CD4-positive, alpha-beta T cell treated with Interleukin-6 for 4 hours (primary cell): ENCODE results near the gene CABLES1.

Experiments used
- DNase-seq: peaks from one replicate; pipeline ENCODE4 v3.0.0-alpha.2; 2020; ENCODE audit warnings: mixed read lengths

The CABLES1 gene

DNA sequence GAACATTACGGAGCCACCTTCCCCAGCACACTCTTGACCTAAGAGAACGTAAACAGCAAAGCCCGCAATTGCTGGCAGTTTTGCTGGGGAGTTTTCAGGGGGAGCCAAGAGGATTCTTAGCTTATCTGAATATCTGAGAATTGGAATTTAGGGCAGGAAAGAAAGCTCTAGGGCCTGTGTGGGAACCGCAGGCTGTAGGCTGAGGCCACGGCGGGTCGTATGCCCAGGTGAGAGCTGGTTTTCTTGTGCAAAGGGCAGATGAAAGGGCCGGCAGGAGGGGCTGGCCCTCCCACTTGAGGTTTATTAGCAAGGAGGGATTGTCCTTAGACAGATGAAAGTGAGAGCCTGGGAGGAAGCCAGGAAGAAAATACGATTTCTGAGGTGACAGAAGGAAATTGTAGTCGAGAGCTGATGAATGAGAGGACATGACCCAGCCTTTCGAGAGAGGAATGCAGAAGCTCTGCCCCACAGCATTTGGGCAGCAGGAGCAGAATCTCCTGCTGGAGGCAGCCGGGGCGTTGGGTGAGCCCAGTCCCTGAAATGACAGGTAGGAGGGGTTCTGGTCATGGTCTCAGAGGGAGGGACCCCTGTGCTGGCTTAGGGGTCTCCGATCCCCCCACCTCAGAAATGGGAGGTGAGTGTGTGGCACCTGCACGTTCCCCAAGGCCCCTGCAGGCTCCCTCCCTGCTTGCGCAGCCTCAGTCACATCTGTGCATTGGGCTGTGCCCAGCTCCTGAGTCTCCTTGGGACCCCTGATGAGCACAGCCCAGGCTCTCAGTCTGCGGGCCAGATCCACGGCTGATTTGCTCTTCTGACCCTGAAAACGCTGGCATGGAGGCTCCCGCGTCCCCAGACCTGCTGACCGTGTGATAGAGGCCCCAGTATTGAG, 61.1 kb downstream of the CABLES1 start:
- no peak for DNase-seq

GRCh38 chr18:23198217-23198845, 63.0 kb downstream of the CABLES1 start:
- no peak for DNase-seq

DNA sequence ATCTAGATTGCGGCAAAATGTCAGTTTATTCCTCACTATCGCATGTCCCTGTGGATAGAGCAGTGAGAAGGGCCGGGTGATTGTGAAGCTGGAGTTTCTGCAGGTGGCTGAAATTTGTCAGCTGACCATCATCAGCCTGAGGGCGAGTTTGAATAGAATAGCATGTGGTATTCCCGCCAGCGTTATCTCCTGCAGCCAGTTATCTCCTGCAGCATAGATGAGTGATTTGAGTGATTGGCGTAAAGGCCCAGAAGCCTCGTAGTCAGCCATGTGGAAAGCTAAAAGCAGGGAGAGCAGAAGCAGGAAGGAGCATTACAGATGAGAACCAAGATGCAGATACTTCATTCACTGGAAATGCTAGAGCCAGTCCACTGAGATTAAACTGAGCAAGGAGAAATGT, 65.5 kb downstream of the CABLES1 start:
- DNase-seq: no peak

GRCh38 chr18:23201741-23202140, 66.5 kb downstream of the CABLES1 start:
- no peak for DNase-seq

- no peak for DNase-seq
Observed at GRCh38 chr18:23203891-23204432, 68.7 kb downstream of the CABLES1 start.

DNA sequence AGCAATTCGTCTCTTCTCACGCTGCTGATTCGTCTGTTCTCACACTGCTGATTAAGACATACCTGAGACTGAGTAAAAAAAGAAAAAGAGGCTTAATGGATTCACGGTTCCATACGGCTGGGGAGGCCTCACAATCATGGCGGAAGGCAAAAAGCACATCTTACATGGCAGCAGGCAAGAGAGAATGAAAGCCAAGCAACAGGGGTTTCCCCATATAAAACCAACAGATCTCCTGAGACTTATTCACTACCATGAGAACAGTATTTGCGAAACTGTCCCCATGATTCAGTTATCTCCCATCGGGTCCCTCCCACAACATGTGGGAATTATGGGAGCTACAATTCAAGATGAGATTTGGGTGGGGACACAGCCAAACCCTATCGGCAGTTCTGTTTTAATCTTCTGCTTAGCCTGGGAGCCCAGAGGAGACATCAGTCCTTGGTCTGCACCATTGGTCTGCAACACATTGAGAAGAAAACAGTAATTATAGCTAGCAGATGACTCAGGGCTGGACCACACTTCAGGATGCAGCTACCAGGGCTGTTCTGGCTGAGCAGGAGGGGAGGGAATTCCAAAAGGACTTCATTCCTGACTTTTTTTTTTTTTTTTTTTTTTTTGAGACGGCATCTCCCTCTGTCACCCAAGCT, 69.4 kb downstream of the CABLES1 start:
- DNase-seq: no peak

GRCh38 chr18:23205980-23206379, 70.7 kb downstream of the CABLES1 start:
- DNase-seq: no peak

GRCh38 chr18:23207191-23207955, 72.1 kb downstream of the CABLES1 start:
- DNase-seq: no peak

DNA sequence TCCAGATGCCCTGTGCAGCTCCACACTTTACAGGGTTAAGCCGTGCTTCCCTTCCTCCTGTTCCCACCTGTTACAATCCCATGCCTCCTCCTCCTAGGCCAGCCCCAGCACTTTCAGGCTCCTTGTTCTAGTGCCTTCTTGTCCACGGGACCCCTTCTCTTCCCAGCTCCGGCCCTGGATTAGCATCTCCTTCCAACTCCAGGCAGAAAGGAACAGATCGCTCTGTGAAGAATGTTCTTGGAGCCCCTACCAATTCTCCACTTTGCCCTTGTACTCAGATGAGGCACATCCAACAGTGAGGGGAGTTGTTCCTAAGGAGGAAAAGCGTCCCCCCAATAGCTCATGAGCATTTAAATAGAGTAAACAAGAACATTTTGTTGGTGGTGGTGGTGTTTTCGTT, 72.7 kb downstream of the CABLES1 start:
- no peak for DNase-seq

GRCh38 chr18:23208600-23208999, 73.3 kb downstream of the CABLES1 start:
- DNase-seq: no peak

- DNase-seq: no peak
Observed at GRCh38 chr18:23209031-23209430, 73.7 kb downstream of the CABLES1 start.

- DNase-seq: no peak
Observed at GRCh38 chr18:23209796-23210195, 74.5 kb downstream of the CABLES1 start.

GRCh38 chr18:23210526-23210925, 75.2 kb downstream of the CABLES1 start:
- DNase-seq: no peak

DNA sequence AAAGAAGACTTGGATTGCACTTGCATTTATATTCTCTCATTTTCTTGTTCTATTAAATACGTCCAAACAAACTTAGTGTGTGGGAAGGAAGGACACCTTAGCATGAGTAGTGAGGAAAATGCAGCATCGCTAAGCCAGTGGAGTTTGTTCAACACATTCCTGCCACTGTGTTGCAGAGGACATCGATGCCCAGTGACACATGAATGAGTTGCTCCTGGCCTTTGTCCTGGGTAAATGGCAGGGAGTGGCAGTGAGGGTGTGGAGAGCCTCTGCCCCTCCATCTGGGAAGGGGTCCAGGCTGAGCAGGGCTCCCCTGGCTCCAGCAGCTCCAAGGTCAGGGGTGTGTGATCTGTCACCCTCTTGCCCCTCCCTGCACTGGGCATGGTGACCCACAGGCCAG, 75.9 kb downstream of the CABLES1 start:
- DNase-seq: no peak

DNA sequence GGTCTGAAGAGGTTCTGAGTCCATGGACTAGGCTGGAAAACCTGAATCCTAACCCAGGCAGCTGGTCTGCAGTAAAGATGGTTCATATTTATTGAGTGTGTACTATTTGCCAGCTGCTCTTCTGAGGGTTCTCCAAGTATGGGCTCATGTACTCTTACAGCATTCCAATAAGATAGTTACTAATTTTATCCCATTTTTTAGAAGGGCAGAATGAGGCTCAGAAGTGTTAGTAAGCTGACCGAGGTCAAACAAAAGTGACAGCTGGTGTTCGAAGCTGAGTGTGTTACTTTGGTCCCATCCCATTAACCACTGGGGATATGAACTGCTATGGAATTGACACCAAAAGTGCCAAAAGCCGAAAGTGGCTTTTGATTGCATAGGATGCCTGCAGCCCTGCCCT, 76.9 kb downstream of the CABLES1 start:
- no peak for DNase-seq

GRCh38 chr18:23213200-23213599, 77.9 kb downstream of the CABLES1 start:
- DNase-seq: no peak

DNA sequence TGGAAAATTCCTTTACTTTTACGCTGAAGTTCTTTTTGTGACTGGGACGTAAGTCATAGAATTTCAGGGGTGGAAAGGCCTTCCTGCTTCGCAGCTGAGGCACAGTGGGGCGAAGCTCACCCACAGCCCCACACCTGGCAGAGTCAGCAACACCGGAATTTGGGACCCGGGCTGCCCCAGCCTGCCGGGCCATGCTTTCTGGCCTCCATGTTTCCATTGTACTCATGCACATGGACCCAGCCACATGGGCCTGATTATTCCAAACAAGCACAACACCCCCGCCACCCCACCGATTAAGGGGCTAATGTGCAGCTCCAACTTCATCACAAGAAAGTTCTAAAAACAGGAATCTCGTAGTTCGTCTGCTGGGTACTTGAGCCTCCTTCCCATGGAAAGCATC, 82.5 kb downstream of the CABLES1 start:
- no peak for DNase-seq

DNA sequence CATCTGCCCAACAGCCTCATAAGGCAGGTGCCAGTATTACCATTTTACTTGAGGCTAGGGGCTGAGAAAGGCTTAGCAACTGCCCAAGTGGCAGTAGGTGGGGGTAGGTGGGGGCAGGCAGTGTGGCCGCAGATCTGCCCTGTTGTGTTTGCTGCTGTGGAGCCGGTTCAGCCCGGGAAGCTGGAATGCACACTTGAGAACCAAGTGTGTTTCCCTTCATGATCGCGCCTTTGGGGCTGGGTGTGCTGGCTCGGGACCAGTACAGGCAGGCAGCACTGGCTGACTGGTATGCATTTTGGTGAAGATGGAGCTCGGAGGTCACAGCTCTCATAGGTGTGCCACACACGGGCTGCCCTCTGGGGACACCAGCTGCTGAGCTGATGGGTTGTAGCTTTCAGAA, 85.1 kb downstream of the CABLES1 start:
- no peak for DNase-seq

GRCh38 chr18:23223641-23224040, 88.4 kb downstream of the CABLES1 start:
- DNase-seq: no peak

- DNase-seq: no peak
Observed at GRCh38 chr18:23225503-23225902, 90.2 kb downstream of the CABLES1 start.

DNA sequence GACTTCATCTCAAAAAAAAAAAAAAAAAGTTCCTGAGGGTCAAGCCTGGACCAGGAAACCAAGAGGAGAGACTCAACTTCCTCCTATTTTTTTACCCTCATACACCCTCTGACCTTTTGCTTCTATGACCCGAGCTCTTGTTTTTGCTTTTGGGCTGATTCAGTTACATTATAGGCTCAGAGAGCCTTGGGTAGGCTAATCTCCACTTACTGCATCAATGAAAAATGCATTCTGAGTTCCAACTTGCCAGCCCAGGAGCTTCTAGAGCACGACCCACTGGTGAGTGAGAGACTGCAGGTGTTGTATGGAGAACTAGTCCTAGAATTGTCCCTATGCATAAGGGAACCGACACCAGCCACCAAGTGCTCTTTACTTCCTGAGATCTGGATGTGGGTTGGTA, 91.1 kb downstream of the CABLES1 start:
- no peak for DNase-seq

DNA sequence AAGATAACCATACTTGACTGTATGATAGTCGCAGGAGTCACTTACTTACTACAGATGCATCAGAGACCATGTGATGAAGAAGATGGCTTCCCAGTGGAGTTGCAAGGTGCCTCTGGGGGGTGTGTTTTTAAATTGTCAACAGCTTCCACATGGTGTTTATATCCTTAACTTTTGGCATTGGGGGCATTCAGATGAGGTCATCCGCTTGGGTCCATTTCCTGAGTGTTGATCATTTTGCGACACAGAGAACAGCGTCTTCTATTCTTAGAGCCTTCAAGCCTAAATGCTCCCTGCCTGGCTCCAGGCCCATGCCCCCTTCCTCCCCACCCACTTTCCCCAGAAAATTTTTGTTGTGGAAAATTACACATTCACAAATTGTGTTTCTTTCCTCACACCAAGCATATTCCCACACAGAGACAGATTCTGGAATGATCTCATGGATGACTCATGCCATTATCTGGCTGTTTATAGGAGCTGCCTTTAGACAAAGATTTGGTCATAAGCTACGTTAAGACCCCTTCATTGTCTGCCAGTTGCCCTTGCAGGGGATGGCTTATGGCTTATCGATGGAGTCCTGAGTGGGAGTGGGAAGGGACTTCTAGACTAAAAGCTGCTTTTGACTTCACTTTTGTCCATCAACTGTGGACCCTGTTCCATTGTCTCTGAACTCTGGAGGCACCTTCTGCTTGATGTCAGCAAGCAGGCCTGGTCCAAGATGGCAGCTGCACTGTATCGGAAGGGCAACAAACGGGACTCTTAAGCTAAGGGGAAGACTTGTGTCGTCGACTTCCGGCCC, 91.8 kb downstream of the CABLES1 start:
- DNase-seq: no peak
